Fibroblast of skin of right biceps (primary cell): ENCODE data around the gene PLA2G4E.

Experiments
- DNase-seq: peaks from one replicate; pipeline ENCODE4 v3.0.0-alpha.2; 2013

Gene PLA2G4E

DNA sequence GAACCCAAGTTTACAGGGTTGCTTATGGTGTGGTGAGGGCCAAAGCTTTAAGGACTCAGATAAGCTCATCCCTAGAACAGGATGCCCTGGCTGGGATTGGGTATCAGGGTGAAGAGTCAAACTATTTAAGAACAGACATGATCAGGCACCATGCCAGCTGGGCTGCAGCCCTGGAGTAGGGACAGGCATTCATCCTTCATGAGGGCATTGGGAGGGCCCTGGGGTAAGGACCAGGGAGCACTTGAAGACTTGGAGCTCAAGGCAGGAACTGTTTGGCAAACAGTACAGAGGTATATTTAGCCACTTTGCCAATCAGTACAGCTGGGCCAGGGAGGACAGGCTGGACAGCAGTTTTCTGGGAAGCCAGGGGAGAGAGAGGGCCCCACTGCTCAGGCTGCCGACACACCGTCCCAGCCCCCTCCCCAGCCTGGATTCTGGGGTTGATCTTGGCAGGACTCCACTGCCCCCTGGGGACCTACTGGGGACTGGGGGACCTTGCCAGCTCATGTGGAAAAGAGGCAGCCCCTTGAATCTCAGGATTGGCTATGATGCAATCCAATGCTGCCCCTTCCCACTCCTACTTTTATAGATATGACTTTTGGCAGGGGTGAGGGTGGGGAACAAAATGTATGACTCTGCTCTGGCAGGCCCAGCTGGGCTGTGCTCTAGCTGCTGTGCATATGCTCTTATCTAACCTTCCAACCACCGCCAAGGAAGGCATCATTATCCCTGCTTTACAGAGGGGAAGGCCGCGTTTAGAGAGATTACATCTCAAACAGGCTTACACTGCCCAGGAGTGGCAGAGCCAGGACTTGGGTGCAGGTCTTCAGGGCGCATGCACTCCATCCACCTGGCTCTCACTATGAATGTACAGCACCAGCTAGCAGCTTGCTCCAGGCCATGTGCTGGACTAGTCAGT is 2.3 kb downstream of the PLA2G4E start:
- no peak for DNase-seq

DNA sequence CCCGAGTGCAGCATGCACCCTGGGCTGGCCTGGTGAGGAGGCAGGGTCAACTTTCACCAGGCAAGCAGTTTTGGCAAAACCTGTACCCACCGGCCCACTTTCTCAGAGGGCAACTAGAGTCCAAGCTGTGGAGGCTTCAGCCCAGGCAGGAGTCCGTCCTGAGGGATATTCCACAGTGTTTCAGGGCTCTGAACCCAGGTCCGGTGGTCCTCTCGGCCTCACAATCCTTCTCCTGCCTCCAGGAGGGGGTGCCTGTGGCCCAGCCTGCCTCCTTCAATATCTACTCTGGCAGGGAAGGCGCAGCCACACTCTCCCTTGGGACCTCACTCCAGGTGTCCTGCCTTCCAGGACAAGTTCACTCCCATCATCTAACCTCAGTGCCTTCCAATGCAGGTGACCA is 3.9 kb downstream of the PLA2G4E start:
- no peak for DNase-seq

GRCh38 chr15:42014406-42014805 is 6.4 kb downstream of the PLA2G4E start:
- no peak for DNase-seq

GRCh38 chr15:42012928-42013482 is 7.8 kb downstream of the PLA2G4E start:
- DNase-seq: no peak

GRCh38 chr15:42012241-42012640 is 8.6 kb downstream of the PLA2G4E start:
- no peak for DNase-seq

- no peak for DNase-seq
These were observed 9.8 kb downstream of the PLA2G4E start for GRCh38 chr15:42011074-42011473.

DNA sequence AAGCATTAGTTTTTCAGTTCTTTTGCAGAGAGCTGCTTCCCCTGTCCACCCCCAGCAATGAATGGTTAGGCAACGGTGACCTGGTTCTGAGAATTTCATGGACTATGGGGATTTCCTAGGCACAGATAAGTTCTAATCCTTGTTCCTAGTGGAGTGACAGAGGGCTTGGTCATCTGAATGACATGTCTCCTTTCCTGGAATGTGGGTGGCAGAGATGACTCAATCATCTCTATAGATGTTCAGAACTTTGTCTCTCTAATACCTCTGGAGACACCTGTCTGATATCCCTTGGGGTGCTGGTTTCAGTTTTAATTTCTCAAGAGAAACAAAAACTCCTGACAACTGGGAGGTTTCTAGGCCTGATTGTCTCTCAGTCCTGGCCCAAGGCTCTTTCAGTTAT is 10.4 kb downstream of the PLA2G4E start:
- no peak for DNase-seq

GRCh38 chr15:42009474-42009873 is 11.4 kb downstream of the PLA2G4E start:
- DNase-seq: no peak

- no peak for DNase-seq
These were observed 11.8 kb downstream of the PLA2G4E start for GRCh38 chr15:42009022-42009421.

GRCh38 chr15:42007386-42007785 is 13.5 kb downstream of the PLA2G4E start:
- DNase-seq: no peak

- no peak for DNase-seq
These were observed 18.5 kb downstream of the PLA2G4E start for GRCh38 chr15:42002333-42002732.

DNA sequence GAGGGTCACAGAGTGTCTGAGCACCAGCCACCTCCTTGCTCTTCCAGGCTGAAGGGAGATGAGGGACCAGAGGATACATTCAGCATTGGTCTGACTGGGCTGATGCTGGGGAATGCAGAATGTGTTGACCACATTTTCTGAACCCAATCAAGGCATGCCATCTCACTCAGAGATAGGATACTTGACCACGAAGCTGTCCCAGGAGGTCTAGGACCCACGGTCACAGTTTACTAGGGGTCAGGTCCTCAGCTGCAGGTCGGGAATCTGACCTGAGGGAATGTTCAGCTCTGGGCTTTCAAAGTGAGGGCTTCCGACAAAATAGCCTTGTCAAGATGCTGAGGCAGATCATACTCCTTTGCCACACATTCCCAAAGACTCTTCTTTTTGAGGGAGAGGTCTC is 19.6 kb downstream of the PLA2G4E start:
- no peak for DNase-seq

DNA sequence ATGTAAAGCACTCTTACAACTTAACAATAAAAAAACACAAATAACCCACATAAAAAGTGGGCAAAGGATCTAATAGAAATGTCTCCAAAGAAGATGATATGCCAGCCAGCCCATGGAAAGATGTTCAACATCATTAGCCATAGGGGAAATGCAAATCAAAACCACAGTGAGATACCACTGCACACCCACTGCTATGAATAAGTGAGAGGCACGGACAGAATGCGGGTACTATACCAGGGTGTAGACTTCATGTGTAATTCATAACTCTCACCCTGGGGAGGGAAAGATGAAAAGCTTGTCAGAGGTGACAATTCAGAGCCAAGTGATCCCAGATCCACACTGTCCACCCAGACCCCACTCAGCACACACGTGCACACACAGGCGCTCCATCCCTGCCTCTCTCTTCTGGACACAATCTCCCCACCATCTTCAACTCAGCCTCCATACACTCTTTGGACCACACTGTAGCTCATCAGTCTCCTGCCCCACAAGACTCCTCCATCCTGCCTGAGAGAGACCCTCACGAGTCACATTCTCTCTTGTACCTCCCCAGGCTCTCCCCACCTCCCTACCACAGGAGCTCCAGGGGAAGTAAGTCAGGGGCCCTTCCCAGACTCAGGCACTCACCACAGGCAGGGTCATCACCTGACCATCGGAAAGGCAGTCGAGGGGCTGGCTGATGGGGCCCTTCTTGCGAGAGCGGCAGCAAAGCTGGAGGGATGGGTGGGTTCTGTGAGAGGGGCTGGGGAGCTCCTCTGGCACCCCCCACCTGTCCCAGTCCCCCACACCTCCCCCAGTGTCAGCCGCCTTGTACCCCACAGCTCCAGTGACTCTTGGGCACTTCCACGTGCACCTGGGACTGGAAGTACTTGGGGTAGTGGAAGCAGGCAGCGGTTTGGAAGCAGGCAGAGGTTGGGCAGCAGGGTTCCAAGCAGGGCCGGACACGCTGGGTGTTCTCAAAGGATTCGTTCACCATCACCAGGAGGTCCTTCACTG is 21.3 kb downstream of the PLA2G4E start:
- DNase-seq: no peak

- DNase-seq: no peak
These were observed 23.0 kb downstream of the PLA2G4E start for GRCh38 chr15:41997845-41998244.

DNA sequence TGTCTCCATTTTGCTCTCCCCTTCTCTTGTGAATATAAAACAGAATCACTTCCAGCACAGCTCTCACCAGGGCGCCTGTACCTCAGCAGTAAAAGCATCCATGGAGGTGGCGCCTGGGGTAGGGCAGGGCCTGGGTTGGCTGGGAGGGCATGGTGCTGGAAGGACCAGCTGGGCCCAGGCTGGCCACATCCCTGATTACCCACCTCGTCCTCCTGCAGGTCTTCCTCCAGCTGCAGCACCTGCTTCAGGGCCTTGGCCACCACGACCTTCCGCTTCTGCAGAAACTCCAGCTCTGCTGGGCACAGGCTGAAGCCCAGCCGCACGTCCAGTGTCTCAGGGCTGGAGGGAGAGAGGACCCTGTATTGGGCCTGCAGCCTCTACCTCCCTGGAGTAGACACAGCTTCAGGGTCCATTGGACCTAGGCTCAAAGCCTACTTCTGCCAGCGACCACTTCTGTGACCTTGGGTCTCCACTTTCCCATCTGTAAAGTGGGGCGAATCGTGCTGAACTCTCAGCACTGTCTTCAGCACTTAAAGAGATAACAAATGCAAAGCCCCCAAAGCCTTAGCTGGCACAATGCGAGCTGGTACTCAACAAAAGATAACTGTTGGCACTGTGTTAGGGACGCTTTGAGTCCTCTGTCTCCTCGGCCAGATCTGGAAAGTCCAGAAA is 23.8 kb downstream of the PLA2G4E start:
- no peak for DNase-seq

- DNase-seq: no peak
These were observed 24.5 kb downstream of the PLA2G4E start for GRCh38 chr15:41996376-41996775.

DNA sequence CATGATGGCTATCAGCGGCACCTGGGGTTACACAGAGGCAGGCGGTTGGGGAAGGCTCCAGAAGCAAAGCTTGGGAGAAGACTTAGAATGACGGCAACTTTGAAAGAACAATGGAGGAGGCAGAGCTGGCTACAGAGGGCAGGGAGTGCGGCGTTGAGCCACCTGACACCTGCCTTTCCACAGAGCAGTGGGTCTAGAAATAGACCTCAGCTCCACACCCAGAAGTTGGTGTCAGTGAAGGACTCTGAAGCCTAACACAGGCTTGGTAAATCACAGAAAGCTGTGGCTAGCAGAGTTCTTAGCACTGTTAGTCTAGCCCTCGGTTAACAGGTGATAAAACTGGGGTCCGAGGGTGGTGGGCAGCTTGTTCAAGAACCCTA is 25.4 kb downstream of the PLA2G4E start:
- no peak for DNase-seq

DNA sequence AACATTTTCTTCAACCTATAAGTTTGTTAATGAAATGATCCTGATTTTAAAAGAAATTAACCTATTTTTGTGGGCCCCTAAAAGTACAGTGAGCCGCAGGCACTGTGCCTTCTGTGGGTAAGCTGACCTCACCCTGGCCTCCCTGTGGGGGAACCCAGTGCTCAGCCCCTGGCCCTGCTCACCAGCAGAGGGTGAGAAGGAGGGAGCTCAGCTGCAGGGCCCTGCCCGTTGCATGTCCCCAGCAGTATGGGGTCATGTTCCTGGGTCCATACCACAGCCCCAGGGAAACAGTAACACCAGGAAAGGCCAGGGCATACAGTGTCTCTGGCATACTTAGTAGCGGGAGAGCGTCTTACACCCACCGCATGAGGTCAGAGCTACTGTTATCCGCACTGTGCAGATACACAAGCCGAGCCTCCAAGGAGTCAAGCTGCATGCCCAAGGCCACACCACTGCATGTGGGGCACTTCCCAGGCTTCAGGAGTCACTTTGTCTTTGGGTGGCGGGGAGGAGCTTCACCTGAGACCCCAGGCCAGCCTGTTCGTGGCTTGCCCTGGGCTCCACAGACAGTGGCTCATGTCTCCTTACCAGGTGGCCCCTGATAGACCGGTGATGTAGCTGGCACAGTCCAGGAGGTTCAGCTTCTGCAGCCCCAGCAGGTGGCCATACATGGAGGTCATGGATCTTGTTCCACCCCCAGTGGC is 25.9 kb downstream of the PLA2G4E start:
- no peak for DNase-seq

DNA sequence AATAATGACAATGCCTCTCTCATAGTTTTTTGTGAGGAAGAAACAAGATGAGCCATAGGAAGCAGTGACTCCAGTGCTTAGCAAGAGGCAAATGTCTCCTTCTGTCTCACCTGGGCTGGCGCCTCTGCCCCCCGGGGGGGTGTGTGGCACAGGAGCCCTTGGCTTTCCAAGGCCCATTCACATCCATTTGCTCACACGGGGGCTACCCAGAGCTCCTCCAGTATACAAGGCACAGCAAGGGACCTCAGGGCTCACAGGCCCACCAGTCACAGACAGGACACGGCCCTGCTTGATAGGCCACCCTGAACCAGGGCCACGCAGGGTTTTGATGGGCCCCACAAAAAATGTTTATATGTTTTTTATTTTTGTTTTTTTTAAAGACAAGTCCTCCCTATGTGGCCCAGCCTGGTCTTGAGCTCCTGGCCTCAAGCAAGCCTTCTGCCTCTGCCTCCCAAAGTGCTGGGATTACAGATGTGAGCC is 26.6 kb downstream of the PLA2G4E start:
- no peak for DNase-seq

GRCh38 chr15:41993472-41994170 is 27.2 kb downstream of the PLA2G4E start:
- DNase-seq: no peak

- no peak for DNase-seq
These were observed 28.0 kb downstream of the PLA2G4E start for GRCh38 chr15:41992803-41993190.
